Stimulated activated naive CD8-positive, alpha-beta T cell treated with anti-CD3 and anti-CD28 coated beads, Interleukin-15, Interleukin-2, amounts not matched to agents 100 U/mL and 50 U/mL, for 24 hours (primary cell): ENCODE data around the gene OR5AS1.
"Not testable (repeated sequence)": the region's sequence is repeated elsewhere in the genome, so short reads cannot be mapped to it uniquely, and the experiment has no call there.

Experiments used
- ATAC-seq: fragments of 150-1000 bp; cut with Tn5 transposase; one replicate; pipeline ENCODE4 v1.10.0; 2021
- DNase-seq: peaks from one replicate; pipeline ENCODE4 v3.0.0; 2021

Gene OR5AS1

DNA sequence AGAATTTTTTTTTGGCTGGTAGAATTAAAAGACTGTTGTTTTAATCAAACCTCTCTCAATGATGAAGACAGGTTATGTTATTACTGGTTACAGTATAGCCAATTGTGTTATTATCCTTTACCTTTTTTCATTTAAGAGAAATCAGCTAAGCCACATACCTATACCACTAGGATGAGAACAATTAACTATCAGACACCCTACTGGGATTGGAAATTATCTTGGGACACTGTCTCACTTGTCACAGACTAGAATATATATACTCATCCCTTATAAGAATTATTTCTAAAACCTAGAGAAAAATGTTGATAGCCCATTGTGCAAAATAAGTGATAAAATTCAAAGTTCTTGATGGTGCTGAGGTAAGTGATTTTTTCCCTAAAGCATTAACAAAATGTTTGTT, at the start of gene OR5AS1:
Gene OR5AS1 (plus strand): TSS at position 301 of the 400 bp plus-strand sequence. CDS start 2,765 bp downstream, outside the sequence.
- DNase-seq (no peak), ATAC-seq (no peak)

GRCh38 chr11:55994525-55994924, 32.9 kb upstream of the OR5AS1 start, which contains the start of gene OR5F1:
OR5F1 (minus strand) TSS chr11:55994625; CDS start chr11:55994625, 0 bp downstream.
- DNase-seq (no peak), ATAC-seq (no peak)

DNA sequence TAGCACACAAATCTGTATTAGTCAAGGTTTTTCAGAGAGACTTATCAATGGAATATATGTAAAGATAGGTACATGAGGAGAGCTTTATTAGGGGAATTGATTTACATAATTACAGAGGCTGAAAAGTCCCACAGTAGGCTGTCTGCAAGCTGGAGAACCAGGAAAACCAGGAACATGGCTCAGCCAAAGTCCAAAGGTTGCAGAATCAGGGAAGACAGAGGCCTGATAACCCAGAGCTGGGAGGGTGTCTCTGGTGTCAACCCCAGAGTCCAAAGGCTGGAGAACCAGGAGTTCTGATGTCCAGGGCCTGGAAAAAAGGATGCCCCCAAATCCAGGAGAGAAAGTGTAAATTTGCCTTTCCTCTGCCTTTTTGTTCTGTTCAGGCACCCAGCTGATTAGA, 16.7 kb upstream of the OR5AS1 start:
- no peak for DNase-seq
- ATAC-seq = no peak

- DNase-seq = no peak
- no peak for ATAC-seq
These were observed 13.6 kb upstream of the OR5AS1 start for GRCh38 chr11:56013805-56014204.

GRCh38 chr11:56045538-56045937, 18.1 kb downstream of the OR5AS1 start:
- ATAC-seq = no peak

GRCh38 chr11:56048480-56048879, 21.0 kb downstream of the OR5AS1 start:
- ATAC-seq = no peak
- no peak for DNase-seq

More at GRCh38 chr11:56045538-56045937, 18.1 kb downstream of the OR5AS1 start:
- no peak for DNase-seq

DNA sequence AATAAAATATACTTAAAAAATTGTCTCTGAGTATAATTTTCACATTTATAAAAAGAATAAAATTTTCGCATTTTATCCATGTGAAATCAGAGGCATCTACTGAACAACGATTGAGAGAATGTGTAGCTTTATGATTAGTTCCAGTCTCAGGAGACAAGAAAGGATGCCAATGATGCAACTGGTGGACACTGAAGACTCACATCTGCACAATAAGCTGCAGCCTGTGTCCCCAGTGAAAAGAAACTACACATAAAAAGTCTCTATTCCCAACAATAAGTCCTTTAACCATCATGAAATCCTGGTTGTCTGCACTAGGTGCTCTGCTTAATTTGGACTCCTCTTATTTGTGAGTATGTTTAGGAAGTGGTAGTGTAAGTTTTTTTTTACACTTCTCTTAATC, 22.0 kb downstream of the OR5AS1 start:
- ATAC-seq = no peak
- no peak for DNase-seq

GRCh38 chr11:56056366-56056765, 28.9 kb downstream of the OR5AS1 start:
- not testable (repeated sequence) for ATAC-seq, DNase-seq

DNA sequence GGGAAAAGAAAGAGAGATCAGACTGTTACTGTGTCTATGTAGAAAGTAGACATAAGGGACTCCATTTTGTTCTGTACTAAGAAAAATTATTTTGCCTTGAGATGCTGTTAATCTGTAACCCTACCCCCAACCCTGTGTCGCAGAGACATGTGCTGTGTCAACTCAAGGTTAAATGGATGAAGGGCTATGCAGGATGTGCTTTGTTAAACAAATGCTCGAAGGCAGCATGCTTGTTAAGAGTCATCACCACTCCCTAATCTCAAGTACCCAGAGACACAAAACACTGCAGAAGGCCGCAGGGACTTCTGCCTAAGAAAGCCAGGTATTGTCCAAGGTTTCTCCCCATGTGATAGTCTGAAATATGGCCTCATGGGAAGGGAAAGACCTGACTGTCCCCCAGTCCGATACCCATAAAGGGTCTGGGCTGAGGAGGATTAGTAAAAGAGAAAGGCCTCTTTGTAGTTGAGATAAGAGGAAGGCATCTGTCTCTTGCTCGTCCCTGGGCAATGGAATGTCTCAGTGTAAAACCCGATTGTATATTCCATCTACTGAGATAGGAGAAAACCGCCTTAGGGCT, 30.3 kb downstream of the OR5AS1 start:
- not testable (repeated sequence) for DNase-seq, ATAC-seq

GRCh38 chr11:56058260-56058780, 30.9 kb downstream of the OR5AS1 start:
- ATAC-seq = not testable (repeated sequence)

DNA sequence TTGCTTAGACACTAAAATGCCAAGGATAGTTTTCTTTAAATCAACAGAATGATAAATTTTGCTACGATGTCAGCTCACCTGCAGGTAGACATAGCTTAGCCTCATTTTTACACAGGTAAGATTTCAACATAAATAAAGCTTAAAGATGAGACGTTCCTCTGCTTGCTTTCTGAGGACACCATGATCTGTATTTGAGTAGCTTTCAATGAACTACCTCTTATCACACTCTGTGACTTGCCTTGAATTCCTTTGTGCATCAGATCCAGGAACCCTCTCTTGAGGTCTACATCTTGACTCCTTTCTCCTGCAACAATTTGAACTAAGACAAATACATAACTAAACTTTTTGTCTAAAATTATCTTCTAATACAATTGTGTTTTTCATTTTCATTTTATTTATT, 39.5 kb downstream of the OR5AS1 start:
- ATAC-seq (no peak), DNase-seq (no peak)

More at GRCh38 chr11:56058260-56058780, 30.9 kb downstream of the OR5AS1 start:
- DNase-seq = not testable (repeated sequence)
